SK-N-SH (cell line): ENCODE results near the gene CHRNG. TPM values are rescaled to one million over a fixed set of nuclear protein-coding genes. Genes with fewer than 3 reads are reported as not detected.

ENCODE experiments used
- CTCF ChIA-PET: fragments of 300-600, 350-600 bp; formaldehyde crosslinking; extraction: SDS; loops from one replicate; lab custom pipeline; 2021; lab: Yijun Ruan, JAX
- POLR2A ChIA-PET: fragments of 350-600 bp; sonication (Branson Sonifier 250); formaldehyde crosslinking; extraction: SDS; loops from one replicate; lab custom pipeline; 2020; ENCODE audit warnings: antibody characterized with exemption, inconsistent platforms; lab: Yijun Ruan, JAX
- DNase-seq: peaks from one replicate; pipeline ENCODE4 v3.0.0; 2012
- H2AFZ ChIP-seq: fragments of 200-600 bp; sonication (generic); 2 replicates; pipeline ENCODE4 v1.8.1; 2016; ENCODE audit warnings: antibody characterized with exemption, mild to moderate bottlenecking, low read depth
- H3F3A ChIP-seq: fragments of 200-600 bp; sonication (generic); replicated peaks from 2 replicates; pipeline ENCODE3; 2016; ENCODE audit warnings: antibody characterized with exemption, mild to moderate bottlenecking; ENCODE audit not compliant: insufficient read depth
- H3K27ac ChIP-seq, 2 experiments: fragments of 200-500 bp in 1 of 2; fragments of 200-600 bp in 1 of 2; sonication (Bioruptor generic) in 1 of 2; sonication (generic), shearing (Covaris generic) in 1 of 2; 2 replicates each; pipeline versions ENCODE4 v1.5.1 to v1.6.1; 2014 to 2016; ENCODE audit warnings: low read depth in 2 of 2, inconsistent platforms in 1 of 2, low read length in 1 of 2, mild to moderate bottlenecking in 1 of 2, mixed read lengths in 1 of 2
- H3K27me3 ChIP-seq: fragments of 200-600 bp; sonication (generic), shearing (Covaris generic); 2 replicates; pipeline ENCODE4 v1.6.1; 2016; ENCODE audit warnings: mixed run types; ENCODE audit not compliant: insufficient read depth
- H3K36me3 ChIP-seq, 2 experiments: fragments of 200-500 bp in 1 of 2; fragments of 200-600 bp in 1 of 2; sonication (Bioruptor generic) in 1 of 2; sonication (generic) in 1 of 2; replicated peaks in 1 of 2; 2 replicates each; pipeline versions ENCODE3 to v1.5.1; 2014 to 2016; ENCODE audit warnings: low read length in 1 of 2, mild to moderate bottlenecking in 1 of 2; ENCODE audit not compliant: insufficient read depth in 2 of 2, control insufficient read depth in 1 of 2
- H3K4me1 ChIP-seq, 2 experiments: fragments of 200-500 bp in 1 of 2; fragments of 200-600 bp in 1 of 2; sonication (Bioruptor generic) in 1 of 2; sonication (generic), shearing (Covaris generic) in 1 of 2; 2 replicates each; pipeline versions ENCODE4 v1.5.1 to v1.6.1; 2014 to 2016; ENCODE audit warnings: low read depth in 1 of 2, low read length in 1 of 2, mixed run types in 1 of 2; ENCODE audit not compliant: insufficient read depth in 2 of 2, control insufficient read depth in 1 of 2
- H3K4me2 ChIP-seq: fragments of 200-600 bp; sonication (generic), shearing (Covaris generic); 2 replicates; pipeline ENCODE4 v1.6.1; 2017; ENCODE audit warnings: mixed run types
- H3K4me3 ChIP-seq, 2 experiments: fragments of 200-500 bp in 1 of 2; fragments of 200-600 bp in 1 of 2; sonication (Bioruptor generic) in 1 of 2; sonication (generic), shearing (Covaris generic) in 1 of 2; 2 replicates each; pipeline versions ENCODE4 v1.5.1 to v1.8.1; 2014 to 2016; ENCODE audit warnings: low read depth in 2 of 2, inconsistent platforms in 1 of 2, low read length in 1 of 2, mild to moderate bottlenecking in 1 of 2, mixed read lengths in 1 of 2, moderate library complexity in 1 of 2
- H3K79me2 ChIP-seq: fragments of 200-600 bp; sonication (generic); 2 replicates; pipeline ENCODE4 v1.8.1; 2017; ENCODE audit warnings: mild to moderate bottlenecking; ENCODE audit not compliant: insufficient read depth
- H3K9ac ChIP-seq: fragments of 200-600 bp; sonication (generic); 2 replicates; pipeline ENCODE4 v1.6.1; 2017; ENCODE audit warnings: mixed run types
- H3K9me2 ChIP-seq: fragments of 200-600 bp; sonication (generic); 2 replicates; pipeline ENCODE4 v1.6.1; 2017; ENCODE audit warnings: mixed run types
- H3K9me3 ChIP-seq: fragments of 200-600 bp; sonication (generic); 2 replicates; pipeline ENCODE4 v1.6.1; 2017; ENCODE audit warnings: mixed run types, mild to moderate bottlenecking, moderate library complexity
- H4K20me1 ChIP-seq: fragments of 200-600 bp; sonication (generic); 2 replicates; pipeline ENCODE4 v1.6.1; 2017; ENCODE audit warnings: mild to moderate bottlenecking, mixed run types; ENCODE audit not compliant: insufficient read depth
- CHD2 ChIP-seq: fragments of 150-350 bp; IDR thresholded peaks from 2 replicates; pipeline ENCODE4 v1.6.1; 2018; ENCODE audit warnings: low read length; ENCODE audit not compliant: partially characterized antibody
- CTCF ChIP-seq: fragments of 200-600 bp; sonication (generic); IDR thresholded peaks from 2 replicates; pipeline ENCODE4 v1.6.1; 2017; ENCODE audit warnings: antibody characterized with exemption, mild to moderate bottlenecking, moderate library complexity
- EP300 ChIP-seq, 2 experiments: IDR thresholded peaks; 2 replicates each; pipeline versions ENCODE4 v1.4.0 to v1.6.1; 2012; ENCODE audit warnings: borderline replicate concordance in 1 of 2, low read depth in 1 of 2, low read length in 1 of 2
- FOXM1 ChIP-seq: IDR thresholded peaks from 2 replicates; pipeline ENCODE4 v1.4.0; 2012; ENCODE audit warnings: low read depth, mild to moderate bottlenecking
- GATA2 ChIP-seq: sonication (generic); formaldehyde crosslinking; IDR thresholded peaks from 2 replicates; pipeline ENCODE4 v1.5.0; 2020; ENCODE audit warnings: mild to moderate bottlenecking, missing genetic modification reagents
- JUND ChIP-seq: IDR thresholded peaks from 2 replicates; pipeline ENCODE4 v1.4.0; 2012
- MAX ChIP-seq: IDR thresholded peaks from 2 replicates; pipeline ENCODE4 v1.4.0; 2012; ENCODE audit warnings: low read depth
- MEF2A ChIP-seq: IDR thresholded peaks from 2 replicates; pipeline ENCODE4 v1.4.0; 2012; ENCODE audit warnings: low read depth, borderline replicate concordance
- MXI1 ChIP-seq: IDR thresholded peaks from 2 replicates; pipeline ENCODE4 v1.6.1; 2012; ENCODE audit warnings: mild to moderate bottlenecking, low read depth, low read length, improper control_type of control experiment
- PBX3 ChIP-seq: IDR thresholded peaks from 2 replicates; pipeline ENCODE4; 2012
- REST ChIP-seq: IDR thresholded peaks from 2 replicates; pipeline ENCODE4 v1.6.1; 2012; ENCODE audit warnings: mild to moderate bottlenecking, low read depth, low read length, moderate library complexity
- RXRA ChIP-seq: IDR thresholded peaks from 2 replicates; pipeline ENCODE4 v1.4.0; 2012; ENCODE audit warnings: low read depth, mild to moderate bottlenecking, borderline replicate concordance
- TAF1 ChIP-seq: IDR thresholded peaks from 2 replicates; pipeline ENCODE4 v1.6.1; 2012; ENCODE audit warnings: low read depth, mild to moderate bottlenecking, low read length, moderate library complexity, borderline replicate concordance
- TCF12 ChIP-seq: IDR thresholded peaks from 2 replicates; pipeline ENCODE4 v1.4.0; 2012
- TEAD4 ChIP-seq: IDR thresholded peaks from 2 replicates; pipeline ENCODE4 v1.4.0; 2012; ENCODE audit warnings: mild to moderate bottlenecking, borderline replicate concordance; ENCODE audit not compliant: insufficient read depth
- USF2 ChIP-seq: fragments of 150-350 bp; IDR thresholded peaks from 2 replicates; pipeline ENCODE4 v1.6.1; 2017; ENCODE audit warnings: antibody characterized with exemption, low read length, low read depth, borderline replicate concordance
- YY1 ChIP-seq: IDR thresholded peaks from 2 replicates; pipeline ENCODE4 v1.4.0; 2012; ENCODE audit warnings: low read depth, mild to moderate bottlenecking
- WGBS: methylation state at CpG from one replicate; pipeline ENCODE4 v1.1.6; 2017; ENCODE audit warnings: low lambda C conversion rate; 5-methylcytosine and 5-hydroxymethylcytosine counted together
- polyA plus RNA-seq, 3 experiments: library from polyadenylated mRNA; depleted of rRNA; stranded (reverse); fragments of >200 nt; gene quantifications; 2 replicates each; pipeline ENCODE4 v1.2.3, GENCODE V29; 2012

Gene CHRNG
- polyA plus RNA-seq, 1 of the 3 experiments (the other 2 are of a cell fraction), result not detected

- CTCF ChIA-PET, result interaction anchor here (1.1 to 2.9 kb wide), 3 partner anchors 27 to 55 kb away, joined by 3 to 17 read pairs (median 6); no protein-coding TSS in a partner anchor
- TF ChIP-seq CHD2, result no peak
- TF ChIP-seq MEF2A, result no peak
- TF ChIP-seq GATA2 (CRISPR knock-in tag), result no peak
- TF ChIP-seq TAF1, result no peak
- TF ChIP-seq TEAD4, result no peak
- TF ChIP-seq TCF12, result no peak
- TF ChIP-seq MAX, result no peak
- no peak for TF ChIP-seq JUND
- TF ChIP-seq MXI1, result no peak
- TF ChIP-seq REST, result no peak
- TF ChIP-seq EP300 (IDR thresholded peaks at IDR 0.05; ENCODE audit: borderline replicate concordance in 1 of 2, low read depth in 1 of 2, low read length in 1 of 2), result no peak
- TF ChIP-seq YY1, result no peak
- no peak for TF ChIP-seq RXRA
- TF ChIP-seq PBX3, result no peak
- no peak for TF ChIP-seq CTCF
- TF ChIP-seq USF2, result no peak
- TF ChIP-seq FOXM1, result no peak
- TF ChIP-seq, all 33 proteins: peak for 0
- no peaks in the 10 kb centered on the region for H3K79me2 ChIP-seq
- no peaks in the 10 kb centered on the region for H3K36me3 ChIP-seq
- no peak for DNase-seq
- no peak overlapping the region for H3K27ac ChIP-seq
- no peaks in the 10 kb centered on the region for H3K9me3 ChIP-seq
- 56% methylated on average over 2 of the region's 5 CpGs for WGBS
- no peak overlapping the region for H3K4me3 ChIP-seq
- H3K4me2 ChIP-seq, result no peak overlapping the region
- POLR2A ChIA-PET, result no interaction called here
- H2AFZ ChIP-seq, result no peak overlapping the region
- H4K20me1 ChIP-seq, result no peaks in the 10 kb centered on the region
- no peaks in the 10 kb centered on the region for H3K27me3 ChIP-seq
- H3K9ac ChIP-seq, result no peak overlapping the region
- H3K9me2 ChIP-seq, result no peaks in the 10 kb centered on the region
- peaks cover 0 to 15% of the 10 kb centered on the region in 2 experiments; a peak in 1 of 4 replicates for H3K4me1 ChIP-seq
- no peaks in the 10 kb centered on the region for H3F3A ChIP-seq
These were observed 45.0 kb upstream of the CHRNG start for GRCh38 chr2:232494542-232494941.
